C1 segment of cervical spinal cord (tissue), 14 donors: ENCODE results near the gene HS2ST1.

Experiments used
- DNase-seq, 14 donors: peaks; one replicate each; lab custom pipeline; 2025; lab: John Stamatoyannopoulos, UW

HS2ST1 gene

DNA sequence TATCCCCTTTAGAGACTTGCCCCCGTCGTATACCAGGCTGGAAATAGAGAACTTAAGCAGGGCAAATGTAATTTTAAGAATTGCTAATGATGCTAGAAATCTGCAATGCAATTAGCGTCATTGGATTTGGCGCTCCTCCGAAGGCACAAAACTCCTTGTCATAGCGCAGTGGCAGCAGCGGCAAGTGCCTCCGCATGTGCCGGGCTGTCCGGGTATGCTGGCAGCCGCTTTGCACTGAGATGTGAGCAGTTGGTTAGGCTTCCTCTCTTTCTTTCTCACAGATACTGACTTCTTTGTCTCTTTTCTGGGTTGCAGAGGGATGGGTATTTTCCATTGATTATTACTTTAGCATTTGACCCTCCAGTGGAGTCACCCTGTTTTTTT is 220.9 kb downstream of the HS2ST1 start:
- peak in 6 of 14 donors; percentile 14 to 71 (median 36) for DNase-seq

DNA sequence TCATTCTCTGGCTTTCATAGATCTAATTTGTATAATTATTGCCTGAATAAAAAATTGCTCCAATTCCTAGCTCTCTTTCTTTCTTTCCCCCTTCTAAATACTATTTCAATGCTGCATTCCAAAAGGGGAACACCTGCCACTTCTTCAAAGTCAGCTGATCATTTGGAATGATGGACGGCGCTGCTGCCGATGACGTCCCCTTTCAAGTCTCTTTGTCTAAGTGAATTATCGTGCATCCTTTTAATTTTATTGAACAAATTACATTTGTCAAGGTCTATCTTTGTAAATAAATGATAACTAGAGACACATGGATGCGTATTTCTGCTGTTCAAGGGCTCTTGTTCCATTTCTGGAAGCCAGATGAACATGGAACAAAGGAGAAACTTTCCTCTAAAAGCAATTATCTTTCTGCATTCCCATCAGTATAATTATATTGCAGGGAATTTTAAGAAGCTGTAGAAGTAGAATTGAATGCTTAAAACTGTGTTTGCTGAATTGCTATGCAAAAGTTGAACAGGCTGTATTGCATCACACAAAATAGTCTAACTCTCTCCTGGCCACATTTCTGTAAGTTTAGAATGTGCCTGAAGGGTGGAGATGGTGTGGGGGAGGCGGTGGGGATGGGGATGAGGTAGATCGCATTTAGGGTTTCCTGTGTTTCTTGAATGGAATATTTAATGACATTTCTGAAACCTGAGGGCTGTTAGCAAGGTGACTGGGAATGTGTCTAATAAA is 222.3 kb downstream of the HS2ST1 start:
- no peak for DNase-seq

DNA sequence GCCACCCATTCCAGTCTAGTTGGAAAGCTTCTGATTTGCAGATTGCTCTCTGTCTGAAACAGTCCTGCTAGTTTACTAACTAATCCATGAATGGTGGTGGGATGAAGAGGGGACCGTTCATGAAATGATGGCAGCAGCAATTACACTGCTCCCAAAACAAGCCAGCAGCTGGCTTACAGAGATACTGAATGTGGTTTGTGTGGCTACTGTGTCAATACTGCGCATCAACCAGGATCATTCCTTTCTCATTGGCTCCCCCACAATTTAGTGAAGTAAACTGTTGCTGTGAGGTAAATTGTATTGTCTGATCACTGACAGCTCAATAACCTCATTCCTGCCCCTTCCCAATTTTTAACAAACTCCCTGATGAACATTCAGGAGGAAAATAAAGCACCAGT is 222.9 kb downstream of the HS2ST1 start:
- no peak for DNase-seq

DNA sequence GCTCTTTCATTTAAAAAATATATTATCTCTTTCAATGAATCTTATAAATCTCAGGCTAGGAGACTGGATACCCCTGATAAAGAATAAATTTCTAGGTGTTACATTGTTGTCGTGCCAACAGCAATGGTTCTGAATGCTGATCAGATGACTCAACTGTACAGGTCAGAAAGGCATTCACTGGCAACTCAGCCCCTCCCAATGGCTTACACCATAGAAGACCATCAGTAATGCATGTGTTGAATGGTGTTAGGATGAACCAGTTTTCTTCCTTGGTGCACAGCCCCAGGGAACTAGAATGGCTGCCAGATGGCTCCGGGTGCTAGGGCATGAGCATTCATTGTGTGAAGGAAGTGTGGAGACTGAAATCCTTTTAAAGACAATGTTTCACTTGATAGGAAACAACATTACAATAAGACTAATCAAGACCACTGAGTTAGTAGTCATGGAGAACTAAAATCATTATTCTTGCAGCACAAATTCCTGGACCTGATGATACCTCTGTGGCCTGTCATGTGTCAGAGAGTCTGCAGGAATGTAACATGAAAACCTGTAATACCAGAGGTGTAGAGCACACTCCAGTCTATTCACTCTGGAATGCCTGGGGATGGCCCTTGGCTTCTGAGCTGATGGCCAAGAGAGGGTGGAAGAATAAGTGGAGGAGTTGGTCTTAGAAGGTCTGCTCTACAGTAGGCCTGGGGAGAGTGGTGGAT is 226.6 kb downstream of the HS2ST1 start:
- no peak for DNase-seq

DNA sequence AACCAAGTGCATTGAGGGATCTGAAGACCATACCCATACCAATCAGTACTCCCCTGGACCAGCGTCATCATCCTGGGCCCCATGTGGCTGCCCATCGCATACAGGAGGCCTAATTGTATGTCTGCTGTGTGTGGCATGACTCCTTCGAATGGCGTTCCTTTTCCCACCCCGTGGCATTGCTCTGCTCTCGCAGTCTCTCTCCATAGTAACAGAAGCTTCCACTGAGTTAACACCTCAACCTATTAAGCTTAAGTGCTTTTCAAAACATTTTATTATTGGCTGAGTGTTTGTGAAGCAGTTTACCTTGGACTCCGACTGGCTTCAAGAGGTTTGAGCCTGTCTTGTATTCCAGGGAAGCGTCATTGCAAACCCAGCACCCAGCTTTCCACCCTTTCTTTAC is 227.1 kb downstream of the HS2ST1 start:
- no peak for DNase-seq

DNA sequence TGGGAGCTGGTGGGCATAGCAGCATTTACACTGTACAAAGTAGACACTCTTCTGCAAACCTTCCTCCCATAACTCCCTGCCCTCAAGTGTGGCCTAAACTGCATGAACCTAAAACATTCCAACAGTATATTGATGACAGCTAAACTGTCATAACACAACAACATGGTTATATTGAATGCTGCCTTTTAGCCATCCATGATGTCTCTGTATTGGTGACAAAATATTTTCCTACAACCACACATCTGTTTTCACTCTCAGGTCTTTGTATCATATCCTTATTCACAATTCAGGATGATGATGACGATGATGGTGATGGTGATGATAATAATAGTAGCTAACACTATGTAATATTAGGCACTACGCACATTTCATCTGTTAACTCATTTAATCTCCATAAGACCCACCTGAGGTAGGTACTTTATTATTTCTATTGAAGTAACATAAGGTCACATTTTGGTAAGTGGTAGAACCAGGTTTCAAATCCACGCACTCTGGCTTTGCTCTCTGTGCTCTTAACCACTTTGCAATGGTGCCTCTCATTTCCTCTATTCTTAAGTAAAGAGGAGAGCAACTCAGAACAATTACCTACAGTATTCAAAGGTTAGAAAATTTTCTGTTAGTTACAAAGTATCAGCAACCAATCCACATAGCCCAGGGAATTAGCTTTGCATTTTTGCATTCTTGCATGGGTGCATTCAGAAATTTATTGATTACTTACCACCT is 229.1 kb downstream of the HS2ST1 start:
- DNase-seq, result no peak

DNA sequence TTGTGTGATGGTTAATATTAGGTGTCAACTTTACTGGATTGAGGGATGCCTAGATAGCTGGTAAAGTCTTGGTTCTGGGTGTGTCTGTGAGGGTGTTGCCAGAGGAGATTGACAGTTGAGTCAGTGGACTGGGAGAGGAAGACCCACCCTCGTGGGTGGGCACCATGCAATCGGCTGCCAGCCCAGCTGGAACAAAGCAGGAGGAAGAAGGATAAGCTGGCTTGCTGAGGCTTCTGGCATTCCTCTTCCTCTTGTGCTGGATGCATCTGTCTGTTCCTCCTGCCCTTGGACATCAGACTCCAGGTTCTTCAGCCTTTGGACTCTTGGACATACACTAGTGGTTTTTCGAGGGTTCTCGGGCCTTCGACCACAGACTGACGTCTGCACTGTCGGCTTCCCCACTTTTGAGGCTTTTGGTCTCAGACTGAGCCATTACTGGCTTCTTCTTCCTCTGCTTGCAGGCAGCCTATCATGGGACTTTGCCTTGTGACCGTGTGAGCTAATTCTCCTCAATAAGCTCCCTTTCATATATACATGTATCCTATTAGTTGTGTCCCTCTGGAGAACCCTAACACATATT is 230.0 kb downstream of the HS2ST1 start:
- no peak for DNase-seq

DNA sequence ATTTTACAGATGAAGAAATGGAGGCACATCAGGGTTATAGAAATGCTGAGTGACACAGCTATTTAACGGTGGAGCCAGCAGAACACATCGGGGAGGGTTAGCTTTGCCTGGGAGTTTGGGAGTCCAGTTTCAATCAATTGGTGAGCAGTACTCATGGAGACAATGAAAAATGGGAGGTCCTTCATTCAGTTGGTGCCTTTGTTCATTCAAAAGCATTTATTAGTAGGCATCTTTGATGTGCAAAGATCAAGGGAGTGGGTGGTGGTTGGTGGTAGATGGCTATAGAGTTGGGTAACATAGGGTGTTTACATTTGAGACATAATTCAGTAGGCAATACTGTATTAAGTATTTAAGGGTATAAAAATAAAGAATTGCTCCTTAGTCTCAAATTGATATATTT is 230.5 kb downstream of the HS2ST1 start:
- DNase-seq, result no peak

DNA sequence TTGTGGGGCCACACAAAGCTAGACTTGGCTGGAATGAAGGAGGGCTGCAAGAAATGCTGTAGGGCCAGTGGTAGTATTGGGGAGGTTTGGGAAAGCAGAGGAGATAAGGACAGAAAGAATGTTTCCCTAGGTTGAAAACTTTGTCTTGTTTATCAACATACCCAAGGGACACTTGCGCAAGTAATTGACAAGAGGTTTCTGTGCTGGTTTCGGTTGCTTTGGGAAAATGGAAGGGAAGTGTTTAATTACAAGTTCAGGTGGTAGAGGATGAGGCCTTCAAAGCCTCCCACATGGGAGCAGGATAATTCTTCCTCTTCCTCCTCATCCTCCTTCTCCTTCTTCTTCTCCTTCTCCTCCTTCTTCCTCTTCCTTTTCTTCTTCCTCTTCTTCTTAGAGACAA is 232.1 kb downstream of the HS2ST1 start:
- DNase-seq, result no peak

DNA sequence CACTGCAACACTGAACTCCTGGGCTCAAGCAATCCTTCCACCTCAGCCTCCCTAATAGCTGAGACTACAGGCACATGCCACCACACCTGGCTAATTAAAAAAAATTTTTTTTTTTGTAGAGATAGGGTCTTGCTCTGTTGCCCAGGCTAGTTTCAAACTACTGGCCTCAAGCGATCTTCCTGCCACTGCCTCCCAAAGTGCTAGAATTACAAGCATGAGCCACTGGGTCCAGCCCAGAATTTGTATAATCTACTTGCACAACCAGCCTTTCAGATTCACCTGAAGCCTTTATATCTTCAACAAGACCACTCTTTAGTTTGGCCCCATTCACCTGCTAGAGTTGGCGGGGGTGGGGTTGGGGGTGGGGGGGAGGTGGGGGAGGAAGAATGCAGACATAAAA is 232.6 kb downstream of the HS2ST1 start:
- DNase-seq, result no peak

DNA sequence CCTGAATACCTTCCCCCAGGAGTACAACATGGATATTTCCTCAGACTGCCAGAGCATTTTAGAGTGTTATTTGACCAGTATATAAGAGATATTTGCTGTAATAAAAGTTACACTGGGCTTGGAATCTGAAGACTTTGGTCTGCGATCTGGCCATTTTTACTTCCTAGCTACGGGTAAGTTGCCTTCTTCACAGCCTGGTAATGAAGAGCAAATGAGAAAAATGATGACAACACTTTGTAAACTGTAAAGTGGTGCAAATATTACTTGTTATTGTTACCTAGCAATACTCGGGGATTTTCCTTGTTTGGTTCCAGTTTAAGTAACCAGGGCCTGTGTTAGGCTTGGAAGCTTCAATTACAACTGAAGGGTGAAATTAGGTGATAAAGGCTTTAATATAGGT is 233.4 kb downstream of the HS2ST1 start:
- no peak for DNase-seq

DNA sequence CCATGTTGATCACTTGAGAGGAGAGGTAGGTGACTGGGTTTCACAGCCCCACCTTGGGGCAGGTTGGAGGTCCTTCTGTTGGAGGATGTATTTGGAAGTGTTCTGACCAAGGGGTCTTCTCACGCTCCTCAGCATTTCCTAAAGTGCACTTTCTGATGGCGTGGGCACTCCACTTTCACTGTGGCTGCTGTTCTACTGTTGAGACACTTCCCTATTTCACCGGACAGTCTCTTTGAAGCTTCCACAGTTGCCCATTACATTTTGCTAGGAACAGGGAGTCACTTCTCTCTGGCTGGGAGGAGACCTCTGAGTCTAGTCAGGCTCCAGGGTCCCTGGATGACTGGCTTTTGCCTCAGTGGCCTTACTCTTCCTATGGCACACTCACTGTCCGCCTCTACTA is 234.2 kb downstream of the HS2ST1 start:
- DNase-seq, result no peak

DNA sequence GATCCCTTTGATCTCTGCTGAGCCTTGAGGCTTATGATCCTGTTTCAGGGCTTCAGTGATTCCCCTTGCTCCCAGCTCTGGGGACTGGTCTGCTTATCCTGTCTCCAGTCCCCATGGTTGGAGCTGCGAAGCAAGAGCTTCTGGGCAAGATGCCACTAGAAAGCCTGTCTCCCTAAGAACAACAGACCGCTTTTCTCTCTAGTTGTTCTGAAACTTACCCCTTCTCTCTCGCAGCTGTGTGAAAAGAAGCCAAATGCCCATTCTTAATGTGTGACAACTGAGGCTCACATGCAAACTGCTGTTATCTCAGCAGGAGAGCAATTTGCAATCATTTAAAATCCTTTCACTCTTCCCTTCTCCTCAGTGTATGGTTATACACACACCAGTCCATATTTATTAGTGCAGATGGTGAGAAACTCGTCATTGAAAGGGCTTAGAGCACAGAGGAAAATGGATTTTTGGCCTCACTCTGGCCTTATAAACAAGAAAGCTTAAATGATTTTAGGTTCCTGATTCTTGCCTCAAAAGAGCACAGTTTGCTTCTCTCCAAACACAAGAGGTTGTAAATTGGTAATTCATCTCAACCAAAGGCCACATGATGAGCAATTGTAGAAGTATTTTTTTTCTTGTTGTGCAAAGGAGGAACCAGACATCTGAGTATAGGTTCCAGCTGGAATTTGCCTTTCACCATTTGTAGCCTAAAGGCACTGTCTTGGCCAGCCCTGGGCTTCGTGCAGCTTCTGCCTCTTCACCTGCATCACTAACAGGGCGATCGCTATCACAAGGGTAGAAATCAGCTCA is 235.0 kb downstream of the HS2ST1 start:
- peak in 2 of 14 donors; percentile 6 to 10 for DNase-seq

DNA sequence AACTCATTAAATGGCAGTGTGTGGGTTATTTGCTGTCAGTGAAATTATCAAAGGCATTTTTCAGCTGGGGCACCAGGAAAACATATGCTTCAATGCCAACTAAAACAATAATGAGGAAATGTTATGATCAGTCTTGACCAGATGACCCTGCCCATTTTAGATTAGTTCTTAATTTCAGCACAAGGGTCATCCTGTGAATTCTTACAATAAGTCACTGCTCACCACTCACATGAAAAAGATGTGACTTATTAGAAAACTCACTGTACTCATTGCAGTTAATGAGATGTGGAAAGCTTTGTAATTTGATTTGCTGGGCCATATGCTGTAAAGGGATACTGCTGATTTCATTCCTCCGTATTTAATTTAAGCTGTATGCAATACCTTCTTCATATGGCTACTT is 235.7 kb downstream of the HS2ST1 start:
- DNase-seq, result no peak

DNA sequence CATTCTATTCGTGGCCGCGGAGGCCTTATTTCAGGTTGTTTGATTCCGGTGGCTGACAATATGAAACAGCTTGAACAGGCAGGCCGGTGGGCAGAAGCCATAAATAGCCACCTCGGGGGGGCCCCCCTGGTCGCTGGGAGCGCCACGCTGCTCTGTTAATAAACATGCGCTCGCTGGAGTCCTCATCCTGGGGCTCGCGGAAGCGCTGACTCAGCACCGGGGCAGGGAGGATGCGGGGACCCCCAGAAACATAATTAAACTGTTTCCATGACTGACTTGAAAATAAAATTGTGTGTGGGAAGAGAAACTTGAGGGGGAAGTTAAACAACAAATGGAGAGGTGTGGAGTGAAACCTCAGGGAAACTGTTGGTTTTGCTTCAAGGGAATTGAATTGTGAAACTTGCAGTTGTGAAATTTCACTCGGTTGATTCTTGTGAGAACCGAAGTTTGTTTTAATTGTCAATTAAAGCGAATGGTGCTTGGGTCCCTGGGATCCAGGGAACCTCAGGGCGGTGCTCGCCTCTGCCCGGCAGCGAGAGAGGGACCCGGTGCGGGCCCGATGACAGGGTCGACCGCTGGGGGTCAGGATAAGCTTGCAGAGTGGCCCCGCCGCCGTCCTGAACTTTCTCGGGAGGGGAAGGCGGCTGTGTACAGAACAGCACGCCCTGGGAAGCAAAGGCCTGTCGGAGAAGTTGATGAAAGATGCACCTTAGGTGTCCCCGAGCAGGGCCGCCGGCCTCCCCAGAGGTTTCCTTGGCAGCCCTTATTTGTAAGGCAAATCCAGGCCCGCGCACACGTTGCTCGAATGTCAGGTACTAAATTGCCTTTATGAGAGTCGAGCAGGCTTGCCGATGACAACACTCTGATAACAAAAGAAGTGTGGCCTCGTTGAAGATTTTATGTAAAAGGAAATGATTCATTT is 237.3 kb downstream of the HS2ST1 start:
- DNase-seq, result peak in 10 of 14 donors; percentile 32 to 70 (median 56)

DNA sequence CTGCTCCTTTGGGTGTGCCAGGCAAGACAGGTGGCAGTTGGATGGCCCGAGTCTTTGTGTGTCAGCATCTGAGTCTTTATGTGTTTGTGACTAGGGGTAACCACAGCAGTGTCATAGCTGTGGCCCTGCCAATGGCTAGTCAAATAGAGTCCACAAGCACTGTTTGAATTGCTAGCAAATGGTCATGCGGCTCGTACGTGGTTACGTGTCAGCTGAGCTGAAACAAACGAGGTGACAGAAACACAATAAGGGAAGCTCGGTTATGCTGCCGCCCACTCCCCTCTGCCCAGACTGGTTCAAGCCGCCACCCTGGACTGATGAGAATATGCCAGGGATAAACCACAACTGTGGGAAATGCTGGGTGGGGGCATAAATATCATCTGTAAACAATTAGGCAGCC is 239.9 kb downstream of the HS2ST1 start:
- peak in 3 of 14 donors; percentile 8 to 29 (median 12) for DNase-seq

DNA sequence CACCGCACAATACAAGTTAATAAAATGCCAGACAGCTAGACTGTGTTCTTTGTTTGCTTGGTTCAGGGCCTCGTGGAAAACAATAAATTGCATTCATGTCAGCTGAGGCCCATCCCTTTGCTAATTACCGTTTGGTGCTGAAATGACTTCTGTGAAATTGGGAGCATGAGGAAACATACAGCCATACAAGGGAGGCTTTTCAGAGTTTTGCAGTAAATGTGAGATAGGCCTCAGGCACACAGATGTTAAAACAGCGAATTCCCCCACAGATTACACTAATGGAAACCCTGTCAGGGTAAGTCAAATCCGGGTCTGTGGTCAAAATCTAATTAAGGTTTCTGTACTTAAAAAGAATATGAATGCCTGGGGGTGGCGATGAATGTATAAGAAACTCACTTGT is 240.7 kb downstream of the HS2ST1 start:
- DNase-seq, result peak in 5 of 14 donors; percentile 15 to 31 (median 21)

DNA sequence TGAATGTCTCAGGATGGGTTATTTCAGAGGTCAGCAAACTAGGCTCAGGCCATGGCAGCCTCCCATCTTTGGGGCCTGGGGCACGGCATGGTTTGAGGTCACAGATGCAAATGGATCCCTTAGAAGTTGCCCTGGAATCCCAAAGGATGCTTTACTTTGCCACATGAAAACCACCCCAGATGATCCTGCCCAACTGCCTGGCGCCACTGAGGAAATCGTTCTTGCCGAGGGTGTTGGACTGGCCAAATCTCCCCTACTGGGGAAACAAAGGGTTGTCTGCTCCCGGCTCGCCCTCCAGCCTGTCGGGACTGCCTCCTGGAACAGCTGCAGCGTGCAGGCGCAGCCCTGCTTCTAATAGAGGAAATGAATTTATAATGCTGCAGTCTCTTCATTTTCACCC is 241.2 kb downstream of the HS2ST1 start:
- DNase-seq, result peak in 1 of 14 donors; percentile 10

DNA sequence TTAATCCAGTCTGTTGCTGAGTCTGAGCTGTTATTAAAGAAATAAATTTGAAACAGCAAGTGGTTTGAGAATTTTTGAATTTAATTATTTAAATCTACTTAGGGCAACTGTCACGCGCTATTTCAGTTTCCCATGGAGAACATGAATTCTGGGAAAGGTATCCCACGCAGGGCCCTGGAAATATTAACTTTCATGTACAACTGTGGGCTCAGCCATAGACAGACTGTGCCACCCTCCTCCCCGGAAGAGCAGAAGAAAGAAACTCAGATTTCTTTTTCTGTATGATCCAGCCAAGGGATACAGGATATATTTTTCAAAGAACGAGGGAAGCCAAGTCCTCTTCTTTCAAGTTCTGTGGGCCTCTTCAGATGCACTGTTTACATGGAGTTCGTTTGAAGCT is 241.7 kb downstream of the HS2ST1 start:
- no peak for DNase-seq

DNA sequence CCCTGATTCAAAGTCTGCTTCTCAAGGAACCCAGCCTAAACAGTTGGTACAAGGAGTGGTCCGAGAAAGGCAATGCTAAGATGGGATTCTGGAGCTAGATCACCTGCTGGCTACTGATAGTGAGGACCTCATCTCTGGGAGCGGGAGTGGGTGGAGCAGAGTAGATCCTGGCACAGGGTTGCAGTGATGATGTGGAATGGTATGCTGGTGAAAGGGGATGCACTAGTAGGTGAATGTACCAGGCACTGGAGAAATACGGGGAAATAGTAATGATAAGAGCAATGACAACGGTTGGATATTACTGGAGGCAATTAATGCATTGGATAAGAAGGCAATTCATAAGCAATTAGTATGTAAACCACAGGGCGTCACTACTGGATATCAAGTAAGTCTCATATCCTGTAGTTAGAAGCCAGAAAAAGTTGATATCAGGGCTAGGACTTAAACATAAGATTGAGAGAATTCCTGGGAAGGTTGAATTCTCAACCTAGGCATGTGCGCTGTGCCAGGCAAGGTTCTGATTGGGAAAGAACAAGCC is 245.0 kb downstream of the HS2ST1 start:
- DNase-seq, result no peak
